ENCODE measurements around the gene ZDHHC20.

Gene ZDHHC20

DNA sequence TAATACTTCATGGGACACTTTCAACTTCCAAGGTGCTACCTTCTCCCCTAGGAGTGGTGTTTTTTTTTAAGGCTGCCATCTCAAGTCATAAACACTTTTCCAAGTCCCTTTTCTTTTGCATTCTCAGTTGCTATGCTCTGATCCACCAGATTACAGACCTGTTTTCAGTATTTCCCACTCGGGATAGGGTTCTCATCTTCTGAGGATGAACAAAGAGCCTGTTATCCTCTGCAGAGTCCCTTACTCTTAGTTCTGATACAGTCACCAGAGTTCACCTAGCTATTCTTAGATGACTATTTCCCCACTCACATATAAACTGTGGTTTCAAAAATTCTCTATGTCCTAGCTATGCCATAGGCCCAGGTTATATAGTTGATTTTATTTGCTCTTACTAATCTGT, 15.9 kb downstream of the ZDHHC20 start:
- no peak for DNase-seq (ENCODE audit: low read depth)
- TF ChIP-seq, protein P1, sequence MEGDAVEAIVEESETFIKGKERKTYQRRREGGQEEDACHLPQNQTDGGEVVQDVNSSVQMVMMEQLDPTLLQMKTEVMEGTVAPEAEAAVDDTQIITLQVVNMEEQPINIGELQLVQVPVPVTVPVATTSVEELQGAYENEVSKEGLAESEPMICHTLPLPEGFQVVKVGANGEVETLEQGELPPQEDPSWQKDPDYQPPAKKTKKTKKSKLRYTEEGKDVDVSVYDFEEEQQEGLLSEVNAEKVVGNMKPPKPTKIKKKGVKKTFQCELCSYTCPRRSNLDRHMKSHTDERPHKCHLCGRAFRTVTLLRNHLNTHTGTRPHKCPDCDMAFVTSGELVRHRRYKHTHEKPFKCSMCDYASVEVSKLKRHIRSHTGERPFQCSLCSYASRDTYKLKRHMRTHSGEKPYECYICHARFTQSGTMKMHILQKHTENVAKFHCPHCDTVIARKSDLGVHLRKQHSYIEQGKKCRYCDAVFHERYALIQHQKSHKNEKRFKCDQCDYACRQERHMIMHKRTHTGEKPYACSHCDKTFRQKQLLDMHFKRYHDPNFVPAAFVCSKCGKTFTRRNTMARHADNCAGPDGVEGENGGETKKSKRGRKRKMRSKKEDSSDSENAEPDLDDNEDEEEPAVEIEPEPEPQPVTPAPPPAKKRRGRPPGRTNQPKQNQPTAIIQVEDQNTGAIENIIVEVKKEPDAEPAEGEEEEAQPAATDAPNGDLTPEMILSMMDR (conservative IDR thresholded peaks at IDR 0.05; ENCODE audit: control insufficient read depth, insufficient read depth, low read depth, low read length) = no peak
- H3K4me3 ChIP-seq (ENCODE audit: control insufficient read depth, low read depth, low read length) = no peak overlapping the region

DNA sequence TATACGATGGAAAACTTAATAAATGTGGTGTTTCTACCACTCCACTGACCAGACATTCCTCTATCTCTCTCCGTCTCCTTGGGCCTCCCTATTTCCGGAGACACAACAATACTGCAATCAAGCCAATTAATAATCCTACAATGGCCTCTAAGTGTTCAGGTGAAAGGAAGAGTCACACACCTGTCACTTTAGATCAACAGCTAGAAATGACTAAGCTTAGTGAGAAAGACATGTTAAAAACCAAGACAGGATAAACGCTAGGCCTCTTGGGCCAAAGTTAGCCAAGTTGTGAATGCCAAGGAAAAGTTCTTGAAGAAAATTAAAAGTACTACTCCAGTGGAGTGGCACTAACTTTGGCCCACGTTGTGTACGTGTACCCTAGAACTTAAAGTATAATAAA, 22.5 kb downstream of the ZDHHC20 start:
- no peak for DNase-seq (ENCODE audit: low read depth)
- no peak overlapping the region for H3K4me3 ChIP-seq (ENCODE audit: control insufficient read depth, low read depth, low read length)
- TF ChIP-seq, protein P1 (conservative IDR thresholded peaks at IDR 0.05; ENCODE audit: control insufficient read depth, insufficient read depth, low read depth, low read length) = no peak

DNA sequence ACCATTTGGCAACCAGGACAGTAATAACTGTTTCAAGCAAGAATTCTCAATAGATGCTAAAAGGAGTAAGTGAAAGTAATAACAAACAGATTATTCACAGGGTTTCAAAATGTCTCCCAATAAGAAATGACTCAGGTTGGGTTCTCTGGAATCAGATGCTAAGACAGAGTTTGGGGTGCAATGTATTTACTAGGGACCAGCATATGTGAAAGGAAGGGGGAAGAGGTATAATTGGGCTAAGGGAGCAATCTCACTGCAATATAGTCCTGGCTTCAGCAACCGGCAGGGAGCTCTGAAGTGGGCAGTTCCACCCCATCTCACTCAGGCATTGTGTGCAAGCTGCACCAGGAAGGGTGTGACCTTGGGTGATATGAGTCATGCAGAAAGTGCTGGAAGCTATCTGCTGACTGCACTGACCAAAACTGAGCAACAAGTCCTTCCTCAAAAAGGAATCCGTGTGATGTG, 23.4 kb downstream of the ZDHHC20 start:
- peak overlapping the region; percentile 19 for H3K4me3 ChIP-seq (ENCODE audit: control insufficient read depth, low read depth, low read length)
- TF ChIP-seq, protein P1 (conservative IDR thresholded peaks at IDR 0.05; ENCODE audit: control insufficient read depth, insufficient read depth, low read depth, low read length) = no peak
- DNase-seq (ENCODE audit: low read depth) = peak; percentile 91

DNA sequence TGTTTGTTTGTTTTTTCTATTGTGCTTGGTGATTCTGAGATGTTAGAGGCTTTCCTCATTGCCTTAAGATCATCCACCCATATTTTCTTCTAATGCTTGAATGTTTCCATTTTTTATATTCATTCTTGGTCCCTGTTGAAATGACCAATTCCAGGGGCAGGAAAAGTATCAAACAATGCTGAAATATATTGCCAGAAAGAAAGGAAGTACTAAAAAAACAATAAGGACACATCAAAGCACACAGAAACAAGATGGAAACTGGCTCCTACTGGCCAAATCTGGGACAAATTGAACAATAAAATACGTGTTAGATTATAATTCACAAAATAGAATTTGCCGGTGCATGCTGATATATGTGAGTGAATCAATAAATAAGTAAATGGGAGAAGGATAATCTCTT, 23.9 kb downstream of the ZDHHC20 start:
- H3K4me3 ChIP-seq (ENCODE audit: control insufficient read depth, low read depth, low read length) = no peak overlapping the region

DNA sequence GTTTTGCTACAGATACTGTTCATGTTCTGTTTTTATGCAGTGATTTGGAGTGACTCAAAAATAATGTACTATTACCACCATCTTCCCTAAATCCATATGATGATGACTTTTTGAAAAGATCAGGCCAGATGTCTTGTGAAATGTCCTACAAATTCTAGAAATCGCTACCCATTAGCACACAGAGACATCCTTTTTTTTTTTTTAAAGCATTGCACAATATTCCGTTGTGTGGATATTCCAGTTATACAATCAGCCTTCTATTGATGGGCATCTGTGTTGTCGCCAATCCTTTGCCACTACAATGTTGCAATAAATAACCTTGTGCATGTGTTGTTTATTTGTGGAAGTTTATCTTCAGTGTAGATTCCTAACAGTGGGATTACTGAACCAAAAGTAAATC, 24.5 kb downstream of the ZDHHC20 start:
- no peak overlapping the region for H3K4me3 ChIP-seq (ENCODE audit: control insufficient read depth, low read depth, low read length)
- TF ChIP-seq, protein P1 (conservative IDR thresholded peaks at IDR 0.05; ENCODE audit: control insufficient read depth, insufficient read depth, low read depth, low read length) = no peak
- peak; percentile 3 for DNase-seq (ENCODE audit: low read depth)

More for the DNA sequence above, 23.9 kb downstream of the ZDHHC20 start:
- DNase-seq (ENCODE audit: low read depth) = no peak
- TF ChIP-seq, protein P1 (conservative IDR thresholded peaks at IDR 0.05; ENCODE audit: control insufficient read depth, insufficient read depth, low read depth, low read length) = no peak

DNA sequence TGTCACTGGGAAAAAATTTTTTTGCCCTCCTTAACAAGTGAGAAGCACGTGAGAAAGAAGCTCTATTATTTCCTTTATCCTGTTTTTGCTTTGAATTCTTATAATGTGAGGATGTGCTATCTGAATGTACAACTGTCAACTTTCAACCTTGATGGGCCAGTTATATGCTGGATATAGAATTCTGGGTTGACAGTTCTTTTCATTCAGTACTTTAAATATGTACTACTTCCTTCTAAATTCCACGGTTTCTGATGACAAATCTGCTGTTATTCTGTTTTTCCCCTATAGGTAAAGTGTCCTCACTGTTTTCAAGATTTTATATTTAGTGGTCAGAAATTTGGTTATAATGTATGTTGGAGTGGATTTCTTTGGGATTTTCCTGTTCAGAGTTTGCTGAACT, 29.9 kb downstream of the ZDHHC20 start:
- TF ChIP-seq, protein P1 (conservative IDR thresholded peaks at IDR 0.05; ENCODE audit: control insufficient read depth, insufficient read depth, low read depth, low read length) = no peak
- no peak for DNase-seq (ENCODE audit: low read depth)
- no peak overlapping the region for H3K4me3 ChIP-seq (ENCODE audit: control insufficient read depth, low read depth, low read length)

DNA sequence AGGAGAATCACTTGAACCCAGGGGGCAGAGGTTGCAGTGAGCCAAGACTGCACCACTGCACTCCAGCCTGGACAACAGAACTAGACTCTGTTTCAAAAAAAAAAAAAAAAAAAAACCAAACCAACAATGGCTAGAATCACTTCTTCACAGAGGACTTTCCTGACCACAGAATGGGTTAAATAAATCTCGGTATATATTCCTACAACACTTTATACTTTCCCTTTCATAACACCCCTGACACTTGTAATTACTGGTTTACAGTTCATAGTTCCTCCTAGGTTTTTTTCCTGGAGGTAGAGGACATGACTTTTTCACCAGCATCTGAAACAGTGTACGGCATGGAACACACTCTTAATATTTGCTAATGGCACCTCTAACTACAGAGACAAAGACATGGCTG, 31.4 kb downstream of the ZDHHC20 start:
- no peak for DNase-seq (ENCODE audit: low read depth)
- no peak overlapping the region for H3K4me3 ChIP-seq (ENCODE audit: control insufficient read depth, low read depth, low read length)
- TF ChIP-seq, protein P1 (conservative IDR thresholded peaks at IDR 0.05; ENCODE audit: control insufficient read depth, insufficient read depth, low read depth, low read length) = no peak

Measured in fibroblast of mammary gland (primary cell).